ENCODE measurements around the gene FBXW4. TPM values are rescaled to one million over a fixed set of nuclear protein-coding genes. Genes with fewer than 3 reads are reported as not detected.

FBXW4 gene
- total RNA-seq, 1 experiment from 2014 or later: 6.5 TPM

DNA sequence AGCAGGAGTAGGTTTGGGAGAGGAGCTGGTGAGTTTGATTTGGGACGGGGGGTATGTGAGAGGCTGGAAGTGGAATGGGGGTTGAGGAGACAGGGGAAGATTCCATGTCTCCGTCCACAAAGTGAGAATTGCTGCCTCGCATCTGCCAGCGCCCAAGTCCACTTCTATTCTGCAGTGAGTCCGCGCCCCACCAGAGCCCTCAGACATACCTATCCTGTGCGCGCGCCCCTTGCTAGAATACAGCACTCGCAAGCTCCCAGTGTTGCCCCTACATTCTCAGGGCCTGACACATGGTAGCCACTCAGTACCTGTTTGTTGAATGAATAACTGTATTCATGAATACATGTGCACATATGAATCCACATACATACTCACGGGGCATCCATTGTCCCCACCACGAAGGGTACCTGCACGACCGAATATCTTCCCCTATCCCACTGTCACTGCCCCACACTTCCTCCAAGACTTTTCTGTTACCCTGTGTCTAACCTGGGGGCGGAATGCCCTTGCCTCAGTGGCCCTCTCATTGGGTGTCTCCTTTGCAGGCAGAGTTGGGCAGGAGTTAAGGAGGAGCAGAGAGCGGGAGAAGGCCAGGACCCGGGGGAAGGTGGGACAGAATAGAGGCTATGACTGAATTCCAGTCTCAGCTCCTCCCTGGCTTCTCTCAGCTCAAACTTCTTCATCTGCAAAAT lies 126.8 kb downstream of the FBXW4 start:
- no peak for DNase-seq (ENCODE audit: low read depth)

DNA sequence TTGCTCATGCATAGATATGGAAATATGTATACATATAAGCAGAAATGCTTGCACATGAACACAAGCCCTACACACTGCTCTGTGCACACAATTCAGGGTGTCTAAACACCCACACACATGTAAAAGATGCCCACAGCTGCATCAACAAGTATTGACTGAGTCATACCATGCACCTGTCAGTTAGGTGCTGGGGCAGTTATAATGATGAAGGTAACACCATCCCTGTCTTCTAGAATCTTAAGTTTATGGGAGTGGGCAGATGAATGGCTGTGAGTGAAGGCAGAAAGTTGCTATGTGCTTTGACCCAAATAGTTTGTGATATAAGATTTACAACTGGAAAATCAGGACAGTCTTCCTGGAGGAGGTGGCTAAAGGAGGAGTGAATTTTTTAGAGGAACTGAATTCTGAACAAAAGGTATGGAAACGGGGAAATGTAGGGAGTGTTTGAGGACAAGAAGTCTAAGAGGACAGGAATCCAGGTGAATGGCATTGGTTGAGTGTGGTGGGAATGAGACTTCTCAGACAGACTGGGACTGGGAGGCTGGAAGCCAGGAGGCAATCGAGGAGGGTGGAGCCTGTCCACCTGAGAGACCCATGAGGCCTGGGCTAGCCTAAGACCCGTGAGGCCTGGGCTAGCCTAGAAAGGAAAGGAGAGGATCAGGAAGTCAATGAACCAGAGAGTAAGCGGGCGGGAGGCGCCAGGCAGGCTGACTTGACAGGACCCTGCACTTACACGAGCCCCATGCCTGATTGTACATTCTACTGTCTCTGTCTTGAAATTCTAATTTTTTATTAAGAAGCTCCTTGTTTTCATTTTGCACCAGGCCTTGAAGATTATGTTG lies 127.6 kb downstream of the FBXW4 start:
- DNase-seq (ENCODE audit: low read depth): no peak

DNA sequence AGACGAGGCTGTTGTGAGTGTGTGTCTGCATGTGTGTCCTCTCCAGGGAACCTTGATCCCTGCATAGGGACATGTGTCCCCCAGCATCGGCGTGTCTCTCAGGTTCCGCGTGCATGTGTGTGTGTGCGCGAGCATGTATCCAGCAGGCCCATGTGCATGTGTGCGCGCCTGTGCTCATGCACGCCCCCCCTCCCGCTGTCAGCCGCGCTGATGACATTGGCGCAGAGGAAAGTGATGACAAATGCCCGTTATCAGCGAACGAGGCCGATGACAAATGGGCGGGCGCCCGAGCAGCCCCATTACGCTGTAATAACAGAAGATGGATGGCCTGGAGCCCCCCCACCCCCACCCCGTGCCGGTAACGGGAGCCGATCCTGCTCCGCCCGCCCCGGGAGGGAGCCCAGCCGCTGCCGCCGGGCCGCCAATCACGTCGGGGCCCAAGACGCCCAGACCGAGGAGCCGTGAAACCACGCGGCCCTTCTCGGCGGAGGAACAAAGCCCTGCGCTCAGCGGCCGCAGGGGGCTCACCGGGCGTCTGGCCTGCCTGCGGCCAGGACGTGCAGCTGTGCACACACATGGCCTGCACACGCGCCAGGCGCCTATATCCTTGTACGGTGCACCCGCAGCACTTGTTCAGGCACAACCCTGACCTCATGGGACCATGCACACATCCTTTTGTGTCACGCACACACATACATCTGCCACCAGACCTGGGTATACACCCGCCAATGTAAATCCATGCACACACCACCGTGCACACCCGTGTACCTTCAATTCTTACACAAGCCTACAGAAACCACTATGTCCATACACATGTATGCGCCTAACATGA lies 128.4 kb downstream of the FBXW4 start:
- peak; percentile 20 for DNase-seq (ENCODE audit: low read depth)

DNA sequence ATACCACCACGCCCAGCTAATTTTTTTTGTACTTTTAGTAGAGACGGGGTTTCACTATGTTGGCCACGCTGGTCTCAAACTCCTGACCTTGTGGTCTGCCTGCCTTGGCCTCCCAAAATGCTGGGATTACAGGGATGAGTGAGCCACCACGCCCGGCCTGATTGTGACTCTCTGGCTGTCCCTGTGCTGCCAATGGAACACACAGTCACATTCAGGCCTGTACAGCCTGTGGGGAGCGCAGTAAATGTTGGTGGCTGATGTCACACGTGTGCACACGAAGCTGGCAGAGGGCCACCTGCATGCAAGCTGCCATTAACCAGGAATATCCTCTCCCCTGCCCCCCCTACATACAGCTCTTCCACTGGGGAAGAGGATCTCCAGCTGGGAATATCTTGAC lies 129.0 kb downstream of the FBXW4 start:
- DNase-seq (ENCODE audit: low read depth): no peak

DNA sequence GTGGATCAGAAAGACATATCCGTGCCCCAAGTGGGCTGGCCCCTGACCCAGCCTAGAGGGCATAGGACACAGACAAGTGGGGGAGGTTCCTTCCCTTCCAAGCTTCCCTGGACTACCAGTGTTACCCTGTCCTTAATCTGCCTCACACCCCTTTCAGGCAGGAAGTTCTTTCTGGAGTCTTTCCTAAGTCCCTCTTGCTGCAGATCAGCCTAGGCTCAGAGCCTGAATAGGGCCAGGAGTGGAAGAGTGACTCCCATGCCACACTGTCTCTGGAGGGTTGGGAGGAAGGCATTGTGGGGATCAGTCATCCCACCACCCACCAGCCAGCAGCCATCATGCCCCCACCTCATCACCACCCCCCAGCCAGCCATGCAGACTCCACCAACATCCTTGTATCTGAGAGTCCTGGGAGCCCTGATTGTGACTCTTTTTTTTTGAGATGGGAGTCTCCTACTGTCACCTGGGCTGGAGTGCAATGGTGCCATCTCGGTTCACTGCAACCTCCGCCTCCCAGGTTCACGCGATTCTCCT lies 129.5 kb downstream of the FBXW4 start:
- no peak for DNase-seq (ENCODE audit: low read depth)

DNA sequence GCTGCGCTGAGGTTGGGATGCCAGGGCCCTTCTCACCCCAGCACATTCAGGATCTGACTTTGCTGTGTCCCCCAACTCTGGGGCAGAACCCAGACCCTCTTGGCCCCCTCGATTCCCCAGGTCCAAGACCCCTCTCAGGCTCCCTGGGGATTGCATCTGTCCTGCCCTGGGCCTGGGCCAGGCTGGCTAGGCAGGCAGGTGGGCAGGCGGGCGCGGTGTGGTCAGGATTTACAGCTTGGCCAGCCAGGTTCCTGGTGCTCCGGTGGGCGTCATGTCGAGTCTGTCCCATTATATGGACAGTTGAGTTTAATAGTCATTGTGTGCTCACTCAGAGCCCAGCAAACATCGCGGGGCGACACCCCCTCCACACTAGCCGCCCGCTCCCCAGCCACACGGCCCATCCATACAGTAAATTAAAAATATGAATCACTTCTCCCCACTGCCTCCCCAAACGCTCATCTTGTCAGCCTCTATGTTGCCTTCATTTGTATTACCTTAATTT lies 130.4 kb downstream of the FBXW4 start:
- no peak for DNase-seq (ENCODE audit: low read depth)

DNA sequence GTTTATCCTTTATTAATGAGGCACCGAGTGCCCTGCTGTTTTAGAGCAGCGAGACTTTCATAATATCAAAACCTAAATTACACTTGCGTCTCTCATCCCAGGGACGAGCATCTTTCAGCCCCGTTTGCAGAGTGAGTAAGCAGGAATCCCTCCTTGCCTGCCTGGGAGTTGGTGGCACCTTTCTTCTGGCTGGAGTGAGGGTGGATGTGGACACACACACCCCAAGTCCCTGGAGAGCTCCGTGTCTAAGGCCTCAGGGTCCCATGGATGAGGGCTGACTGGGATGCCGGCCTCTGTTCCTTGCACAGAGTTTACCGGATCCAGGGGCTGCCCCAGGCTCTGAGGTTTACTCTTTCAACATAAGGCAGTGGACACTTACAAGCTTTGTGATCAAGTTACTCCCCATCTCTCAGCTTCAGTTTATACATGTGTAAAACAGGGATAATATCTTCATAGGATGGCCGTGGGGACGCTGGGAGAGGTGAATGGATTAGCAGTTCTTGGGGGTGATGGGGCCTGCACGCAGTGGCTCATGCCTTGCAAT lies 131.4 kb downstream of the FBXW4 start:
- DNase-seq (ENCODE audit: low read depth): no peak

DNA sequence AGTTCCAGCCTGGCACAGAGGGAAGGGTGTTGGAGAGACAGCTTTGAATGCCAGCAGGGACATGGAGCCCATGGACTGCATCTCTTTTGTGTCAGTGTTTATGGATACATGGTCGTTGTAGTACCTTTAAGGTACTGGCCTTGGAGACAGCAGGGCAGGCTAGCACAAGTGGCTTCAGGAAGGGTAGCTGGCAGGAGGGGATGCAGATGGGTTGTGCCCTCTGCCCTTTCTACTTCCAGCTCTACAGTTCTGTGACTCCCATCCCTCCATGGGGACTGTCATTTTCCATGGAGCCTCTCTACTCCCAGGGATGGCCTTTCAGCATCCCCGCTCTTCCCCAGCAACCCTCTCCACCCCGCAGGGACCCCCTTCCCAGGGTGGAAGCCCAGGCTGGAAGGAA lies 132.0 kb downstream of the FBXW4 start:
- no peak for DNase-seq (ENCODE audit: low read depth)

DNA sequence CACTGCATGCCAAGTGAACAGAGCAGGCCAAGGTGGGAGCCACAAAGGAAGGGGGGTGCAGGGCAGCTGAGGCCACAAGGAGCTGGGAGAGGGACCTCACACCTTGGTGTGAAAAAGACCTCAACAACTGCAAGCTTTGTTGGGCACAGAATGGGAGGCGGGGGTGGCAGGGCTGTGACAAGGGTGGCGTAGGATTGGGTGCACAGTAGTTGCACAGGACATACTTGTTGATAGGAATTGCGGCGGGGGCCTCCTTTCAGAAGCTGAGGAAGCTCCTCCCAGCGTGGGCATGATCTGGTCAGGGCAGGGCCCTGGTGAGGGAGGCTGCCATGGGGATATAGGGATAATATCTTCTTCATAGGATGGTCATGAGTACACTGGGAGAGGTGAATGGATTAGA lies 132.7 kb downstream of the FBXW4 start:
- no peak for DNase-seq (ENCODE audit: low read depth)

DNA sequence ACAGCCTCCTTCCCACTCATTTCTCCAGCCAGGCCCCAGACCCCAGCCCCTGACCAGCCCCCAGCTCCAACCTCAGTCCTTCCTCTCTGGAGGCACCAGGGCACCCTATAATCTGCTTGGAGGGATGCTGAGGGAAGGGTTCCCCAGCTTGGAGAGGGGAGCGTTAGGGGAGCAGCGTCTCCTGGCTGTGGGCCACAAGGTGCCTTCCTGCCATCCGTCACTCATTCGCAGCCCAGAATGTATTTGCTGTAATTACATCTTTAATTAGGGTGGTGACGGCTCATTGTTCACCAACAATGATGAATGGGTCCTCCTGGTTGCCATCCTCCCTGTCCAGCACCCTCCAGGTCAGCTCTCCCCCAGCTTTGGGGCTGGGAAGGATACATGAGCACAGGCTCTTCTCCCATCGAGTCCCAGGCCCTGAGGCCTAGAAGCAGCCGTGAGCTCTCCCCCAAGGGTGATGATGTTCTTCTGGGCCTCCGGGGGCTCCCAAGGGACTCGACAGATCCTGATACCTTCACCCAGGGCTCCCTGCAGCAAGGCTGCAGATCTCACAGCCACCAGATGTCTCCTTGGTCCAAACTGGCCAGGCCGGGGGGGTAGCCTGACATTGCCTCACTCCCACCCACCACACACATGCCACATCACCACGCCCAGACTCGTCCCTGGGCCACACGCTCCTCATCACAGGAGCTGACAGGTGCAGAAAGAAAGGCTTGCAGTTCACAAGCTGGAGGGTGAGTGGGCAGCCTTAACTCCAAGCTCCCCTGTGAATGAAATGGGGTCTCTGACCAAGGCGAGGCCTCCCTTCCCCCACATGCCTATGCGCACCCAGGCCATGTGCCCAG lies 133.7 kb downstream of the FBXW4 start:
- DNase-seq (ENCODE audit: low read depth): no peak

Other genes starting within 250 kb of the FBXW4 start
- gene POLL, start 106.9 kb downstream of the FBXW4 start, total RNA-seq (2014; rRNA removed; shearing (Covaris generic)): 4.6 and 6.5 TPM in 2 replicates
- 76.1 and 85.7 TPM in 2 replicates for gene DPCD, start 106.8 kb downstream of the FBXW4 start, total RNA-seq (2014; rRNA removed; shearing (Covaris generic))
- gene FGF8, start 80.9 kb upstream of the FBXW4 start, total RNA-seq (2014; rRNA removed; shearing (Covaris generic)): not detected in 2 replicates
- gene NPM3, start 88.3 kb upstream of the FBXW4 start, total RNA-seq (2014; rRNA removed; shearing (Covaris generic)): 101 and 119 TPM in 2 replicates
- gene OGA, start 123.3 kb upstream of the FBXW4 start, total RNA-seq (2014; rRNA removed; shearing (Covaris generic)): 47.6 and 58.9 TPM in 2 replicates
- gene KCNIP2, start 148.6 kb upstream of the FBXW4 start, total RNA-seq (2014; rRNA removed; shearing (Covaris generic)): 0.40 TPM in 1 of 2 replicates, not detected in the other

Measured in Daoy (cell line).